NB4 (cell line): ENCODE results near the gene SLC35G4.
"Not testable (repeated sequence)": the region's sequence is repeated elsewhere in the genome, so short reads cannot be mapped to it uniquely, and the experiment has no call there.

Experiments
- MYC ChIP-seq: IDR thresholded peaks from 2 replicates; pipeline ENCODE4 v1.6.1; 2011; ENCODE audit warnings: low read depth, low read length
- POLR2A ChIP-seq: IDR thresholded peaks from 2 replicates; pipeline ENCODE4 v1.6.1; 2011; ENCODE audit warnings: mild to moderate bottlenecking; ENCODE audit not compliant: insufficient read length; ENCODE audit errors: extremely low read depth
- TF ChIP-seq, protein P1 (sequence below): IDR thresholded peaks from one replicate; pipeline ENCODE4 v1.5.1; 2012; ENCODE audit warnings: low read depth, low read length

DNA sequence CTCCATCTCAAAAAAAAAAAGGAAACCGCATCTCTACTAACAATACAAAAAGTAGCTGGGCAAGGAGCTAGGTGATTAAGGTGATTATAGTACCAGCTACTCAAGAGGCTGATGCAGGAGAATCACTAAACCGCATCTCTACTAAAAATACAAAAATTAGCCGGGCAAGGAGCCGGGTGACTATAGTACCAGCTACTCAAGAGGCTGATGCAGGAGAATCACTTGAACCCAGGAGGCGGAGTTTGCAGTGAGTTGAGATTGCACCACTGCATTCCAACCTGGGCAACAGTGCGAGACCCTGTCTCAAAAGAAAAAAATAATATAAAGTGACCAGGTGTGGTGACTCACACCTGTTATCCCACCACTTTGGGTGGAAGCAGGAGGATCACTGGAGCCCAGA, 5.6 kb downstream of the SLC35G4 start:
- TF ChIP-seq, protein P1, sequence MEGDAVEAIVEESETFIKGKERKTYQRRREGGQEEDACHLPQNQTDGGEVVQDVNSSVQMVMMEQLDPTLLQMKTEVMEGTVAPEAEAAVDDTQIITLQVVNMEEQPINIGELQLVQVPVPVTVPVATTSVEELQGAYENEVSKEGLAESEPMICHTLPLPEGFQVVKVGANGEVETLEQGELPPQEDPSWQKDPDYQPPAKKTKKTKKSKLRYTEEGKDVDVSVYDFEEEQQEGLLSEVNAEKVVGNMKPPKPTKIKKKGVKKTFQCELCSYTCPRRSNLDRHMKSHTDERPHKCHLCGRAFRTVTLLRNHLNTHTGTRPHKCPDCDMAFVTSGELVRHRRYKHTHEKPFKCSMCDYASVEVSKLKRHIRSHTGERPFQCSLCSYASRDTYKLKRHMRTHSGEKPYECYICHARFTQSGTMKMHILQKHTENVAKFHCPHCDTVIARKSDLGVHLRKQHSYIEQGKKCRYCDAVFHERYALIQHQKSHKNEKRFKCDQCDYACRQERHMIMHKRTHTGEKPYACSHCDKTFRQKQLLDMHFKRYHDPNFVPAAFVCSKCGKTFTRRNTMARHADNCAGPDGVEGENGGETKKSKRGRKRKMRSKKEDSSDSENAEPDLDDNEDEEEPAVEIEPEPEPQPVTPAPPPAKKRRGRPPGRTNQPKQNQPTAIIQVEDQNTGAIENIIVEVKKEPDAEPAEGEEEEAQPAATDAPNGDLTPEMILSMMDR, result not testable (repeated sequence)
- TF ChIP-seq POLR2A, MYC: not testable (repeated sequence)
